ENCODE measurements around the gene POLE3. TPM values are rescaled to one million over a fixed set of nuclear protein-coding genes. Genes with fewer than 3 reads are reported as not detected.
"Not testable (repeated sequence)": the region's sequence is repeated elsewhere in the genome, so short reads cannot be mapped to it uniquely, and the experiment has no call there.

Gene POLE3, protein sequence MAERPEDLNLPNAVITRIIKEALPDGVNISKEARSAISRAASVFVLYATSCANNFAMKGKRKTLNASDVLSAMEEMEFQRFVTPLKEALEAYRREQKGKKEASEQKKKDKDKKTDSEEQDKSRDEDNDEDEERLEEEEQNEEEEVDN
- 36.1 and 53.0 TPM in 2 replicates for total RNA-seq

- peak; percentile 83 for DNase-seq (ENCODE audit: low read depth)
Observed at GRCh38 chr9:113410207-113410864, at the start of gene POLE3, which contains the start of gene C9orf43. Gene POLE3 (minus strand): TSS chr9:113410675. CDS start chr9:113410293, 382 bp downstream. Gene C9orf43 (plus strand): TSS chr9:113410747. CDS start chr9:113413494, 2,747 bp downstream.

DNA sequence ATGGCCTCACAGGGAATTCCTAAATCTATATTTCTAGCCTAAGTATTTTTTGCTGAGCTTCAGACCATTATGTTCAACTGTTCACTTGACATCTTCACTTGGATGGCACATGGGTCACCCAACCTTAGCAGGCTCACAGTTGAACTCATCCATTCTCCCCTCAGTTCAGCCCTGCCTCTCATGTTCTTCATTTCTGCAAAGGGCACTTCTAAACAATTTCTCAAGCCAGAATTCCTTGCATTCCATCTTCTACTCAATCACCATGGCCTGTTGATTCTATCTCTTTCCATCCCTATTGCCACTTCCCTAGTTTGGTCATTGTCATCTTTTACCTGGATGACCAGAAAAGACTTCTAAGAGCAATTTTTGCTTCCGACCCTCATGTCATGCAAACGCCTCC lies 45.8 kb upstream of the POLE3 start:
- peak; percentile 58 for DNase-seq (ENCODE audit: low read depth)

DNA sequence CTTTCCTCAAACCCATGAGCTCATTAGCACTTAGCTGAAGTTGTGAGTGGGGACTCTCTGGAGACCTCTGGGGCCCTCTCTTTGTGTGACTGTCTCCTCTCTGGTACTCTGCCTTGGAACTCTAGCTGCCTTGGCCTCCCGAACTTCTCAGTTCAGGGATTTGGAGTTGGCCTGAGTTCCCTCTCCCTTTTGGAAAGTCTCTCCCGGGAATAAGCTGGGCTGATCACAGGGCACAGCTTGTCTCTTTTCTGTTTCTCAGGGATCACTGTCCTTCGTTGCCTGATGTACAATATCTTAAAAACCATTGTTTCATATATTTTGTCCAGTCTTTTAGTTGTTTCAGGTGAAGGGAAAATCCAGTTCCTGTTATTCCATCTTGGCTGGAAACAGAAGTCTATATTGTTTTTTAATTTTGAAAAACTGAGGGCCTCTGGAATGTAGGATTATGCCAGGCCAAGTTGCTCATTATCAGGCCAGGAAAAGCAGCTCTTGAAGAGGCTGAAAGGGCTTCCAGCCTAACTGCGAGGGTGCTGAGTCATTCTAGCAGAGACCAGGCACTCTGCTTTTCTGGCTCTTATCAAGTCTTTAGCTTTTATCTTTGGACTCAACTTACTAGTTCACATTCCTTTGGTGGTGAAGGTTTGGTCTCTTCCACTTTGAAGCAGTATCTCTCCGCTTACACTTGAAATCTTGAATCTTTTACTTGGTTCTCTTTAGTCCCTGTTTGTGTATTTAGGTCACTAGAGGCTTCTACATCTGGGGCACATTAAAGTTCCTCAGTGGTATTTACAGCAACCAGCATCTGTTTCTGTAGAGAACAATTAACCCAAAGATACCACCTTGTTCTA lies 44.7 kb upstream of the POLE3 start:
- peak; percentile 86 for DNase-seq (ENCODE audit: low read depth)

DNA sequence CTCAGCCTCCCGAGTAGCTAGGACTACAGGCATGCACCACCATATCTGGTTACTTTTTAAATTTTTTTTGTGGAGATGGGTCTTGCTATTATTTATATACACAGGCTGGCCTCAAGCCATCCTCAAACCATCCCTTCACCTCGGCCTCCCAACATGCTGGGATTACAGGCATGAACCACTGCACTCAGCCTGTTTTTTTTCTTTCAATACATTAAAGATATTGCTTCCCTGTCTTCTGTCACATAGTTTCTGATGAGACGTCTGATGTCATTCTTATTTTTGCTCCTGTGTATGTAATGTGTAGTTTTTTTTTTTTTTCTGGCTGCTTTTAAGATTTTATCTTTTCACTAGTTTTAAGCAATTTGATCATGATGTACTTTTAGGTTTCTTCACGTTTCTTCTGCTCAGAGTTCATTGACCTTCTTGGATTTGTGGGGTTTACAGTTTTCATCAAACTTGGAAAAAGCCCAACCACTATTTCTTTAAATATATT lies 41.7 kb upstream of the POLE3 start:
- DNase-seq (ENCODE audit: low read depth): no peak

GRCh38 chr9:113449376-113449775 lies 38.9 kb upstream of the POLE3 start:
- no peak for DNase-seq (ENCODE audit: low read depth)

DNA sequence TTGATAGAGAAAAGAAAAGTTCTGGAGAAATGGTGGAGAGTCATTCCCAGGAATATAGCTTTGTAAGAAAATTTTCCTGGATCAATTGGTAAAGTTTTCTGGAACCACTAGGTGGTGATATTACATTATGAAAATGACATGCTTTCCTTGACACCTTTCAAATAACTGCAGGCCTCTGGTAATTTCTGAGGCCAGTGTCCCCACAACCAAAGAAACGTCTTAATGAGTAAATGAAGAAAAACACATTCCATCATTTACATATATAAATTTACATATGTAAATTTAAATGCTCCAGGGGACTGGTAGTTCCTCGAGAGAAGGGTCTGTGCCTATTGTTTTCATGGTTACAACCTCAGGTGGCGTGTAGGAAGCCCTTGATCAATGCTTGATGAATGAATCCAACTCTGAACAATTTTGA lies 35.9 kb upstream of the POLE3 start:
- peak; percentile 72 for DNase-seq (ENCODE audit: low read depth)

DNA sequence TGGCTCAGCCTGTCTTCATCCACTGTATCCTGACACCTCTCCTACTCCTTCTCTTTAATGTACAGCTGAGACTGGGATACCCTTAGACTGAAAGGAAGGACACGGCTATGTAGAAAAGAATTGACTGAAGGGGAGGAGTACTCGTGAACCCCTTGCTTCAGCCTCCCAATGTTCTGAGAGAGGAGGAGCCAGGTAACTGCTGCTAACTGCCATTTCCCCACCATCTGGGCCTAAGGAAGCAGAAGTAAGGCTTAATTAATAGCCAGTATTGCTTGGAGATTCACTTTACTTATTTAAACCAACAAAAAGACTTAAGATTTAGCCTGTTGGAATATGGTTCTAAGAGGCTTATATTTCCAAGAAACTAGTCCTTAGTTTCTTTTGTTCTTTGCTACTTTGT lies 34.3 kb upstream of the POLE3 start:
- DNase-seq (ENCODE audit: low read depth): no peak

DNA sequence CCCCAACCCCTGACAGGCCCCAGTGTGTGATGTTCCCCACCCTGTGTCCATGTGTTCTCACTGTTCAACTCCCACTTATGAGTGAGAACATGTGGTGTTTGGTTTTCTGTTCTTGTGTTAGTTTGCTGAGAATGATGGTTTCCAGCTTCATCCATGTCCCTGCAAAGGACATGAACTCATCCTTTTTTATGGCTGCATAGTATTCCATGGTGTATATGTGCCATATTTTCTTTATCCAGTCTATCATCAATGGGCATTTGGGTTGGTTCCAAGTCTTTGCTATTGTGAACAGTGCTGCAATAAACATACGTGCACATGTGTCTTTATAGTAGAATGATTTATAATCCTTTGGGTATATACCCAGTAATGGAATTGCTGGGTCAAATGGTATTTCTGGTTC lies 27.2 kb upstream of the POLE3 start:
- DNase-seq (ENCODE audit: low read depth): not testable (repeated sequence)

- no peak for DNase-seq (ENCODE audit: low read depth)
Observed at GRCh38 chr9:113436728-113437515, 26.4 kb upstream of the POLE3 start.

GRCh38 chr9:113431191-113431590 lies 20.7 kb upstream of the POLE3 start:
- peak; percentile 19 for DNase-seq (ENCODE audit: low read depth)

DNA sequence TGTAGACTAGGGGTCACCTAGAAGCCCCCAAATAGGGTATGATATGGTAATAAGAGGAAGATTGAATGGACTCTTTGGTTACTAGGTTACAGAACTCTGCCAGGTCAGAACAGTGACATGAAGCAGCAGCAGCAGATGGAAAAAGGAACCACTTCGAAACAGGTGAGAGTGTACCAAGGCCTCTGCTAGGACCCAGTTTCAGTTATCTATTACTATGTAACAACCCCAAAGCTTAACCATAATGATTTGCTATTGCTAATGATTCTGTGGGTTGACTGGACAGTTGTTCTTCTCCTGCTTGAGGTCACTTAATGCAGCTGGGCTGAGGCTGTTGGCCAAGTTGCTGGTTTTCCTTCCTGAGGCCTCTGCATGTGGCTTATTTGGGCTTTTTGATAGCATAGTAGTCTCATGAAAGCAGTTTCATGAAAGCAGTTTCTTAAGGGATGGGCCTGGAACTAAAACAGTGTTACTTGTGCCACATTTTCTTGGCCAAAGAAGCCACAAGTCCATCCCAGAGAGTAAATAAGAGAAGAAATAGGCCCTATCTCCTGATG lies 17.7 kb upstream of the POLE3 start:
- DNase-seq (ENCODE audit: low read depth): no peak

GRCh38 chr9:113427629-113428028 lies 17.2 kb upstream of the POLE3 start:
- DNase-seq (ENCODE audit: low read depth): peak; percentile 65

GRCh38 chr9:113426701-113427100 lies 16.2 kb upstream of the POLE3 start:
- no peak for DNase-seq (ENCODE audit: low read depth)

- no peak for DNase-seq (ENCODE audit: low read depth)
Observed at GRCh38 chr9:113425072-113425471, 14.6 kb upstream of the POLE3 start.

DNA sequence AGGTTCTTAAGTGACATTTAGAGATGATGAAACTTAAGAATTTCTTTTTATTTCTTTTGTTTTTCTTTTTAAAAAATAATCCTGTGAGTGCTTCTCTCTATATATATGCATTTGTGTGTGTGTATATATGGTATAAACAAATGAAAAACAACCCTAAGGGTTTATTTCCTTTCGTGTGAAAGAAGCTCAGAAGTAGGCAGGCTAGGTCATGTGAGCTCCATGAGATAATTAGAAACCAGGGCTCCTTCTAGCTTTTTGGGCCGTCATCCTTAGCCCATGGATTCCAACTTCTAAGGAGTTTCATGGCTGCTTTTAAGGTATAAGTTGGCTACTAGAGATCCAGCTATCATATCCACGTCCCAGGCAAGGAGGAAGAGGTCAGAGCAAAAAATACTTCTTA lies 11.3 kb upstream of the POLE3 start:
- no peak for DNase-seq (ENCODE audit: low read depth)

DNA sequence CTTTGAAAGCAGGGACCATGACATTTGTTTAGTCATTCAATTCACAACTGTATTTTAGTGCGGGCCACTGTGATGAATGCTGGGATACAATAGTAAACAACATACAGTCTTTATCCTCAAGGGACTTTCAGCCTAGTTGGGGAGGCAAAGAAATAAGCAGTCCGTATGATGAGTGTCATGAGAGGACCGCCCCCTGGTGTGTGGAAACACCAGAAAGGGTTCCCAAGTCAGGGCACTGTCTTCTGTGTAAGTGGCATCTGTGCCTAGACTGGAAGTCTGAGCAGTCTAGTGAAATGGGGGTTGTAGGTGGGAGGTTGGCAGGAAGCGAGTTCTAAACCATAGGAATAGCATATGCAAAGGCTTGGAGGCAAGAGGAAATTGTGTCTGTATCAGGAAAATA lies 6.9 kb upstream of the POLE3 start:
- DNase-seq (ENCODE audit: low read depth): no peak

- no peak for DNase-seq (ENCODE audit: low read depth)
Observed at GRCh38 chr9:113416149-113416721, 5.8 kb upstream of the POLE3 start.

GRCh38 chr9:113409883-113410206 lies 630 bp downstream of the POLE3 start:
- DNase-seq (ENCODE audit: low read depth): no peak

DNA sequence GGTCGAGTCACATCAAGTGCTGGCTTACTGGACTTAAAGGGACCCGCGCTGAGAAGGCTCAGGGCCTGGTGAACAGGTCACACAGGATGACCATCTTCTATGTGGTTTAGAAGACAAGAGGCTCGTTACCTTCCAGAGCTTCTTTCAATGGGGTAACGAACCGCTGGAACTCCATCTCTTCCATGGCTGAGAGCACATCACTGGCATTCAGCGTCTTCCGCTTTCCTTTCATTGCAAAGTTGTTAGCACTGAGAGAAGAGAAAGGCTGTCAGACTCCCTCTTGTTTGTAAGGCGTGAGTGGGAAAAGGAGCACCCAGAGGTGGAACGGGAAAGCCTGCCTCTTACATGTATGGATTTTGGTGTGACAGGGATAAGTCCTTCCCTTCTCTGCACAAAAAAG lies 994 bp downstream of the POLE3 start:
- no peak for DNase-seq (ENCODE audit: low read depth)

DNA sequence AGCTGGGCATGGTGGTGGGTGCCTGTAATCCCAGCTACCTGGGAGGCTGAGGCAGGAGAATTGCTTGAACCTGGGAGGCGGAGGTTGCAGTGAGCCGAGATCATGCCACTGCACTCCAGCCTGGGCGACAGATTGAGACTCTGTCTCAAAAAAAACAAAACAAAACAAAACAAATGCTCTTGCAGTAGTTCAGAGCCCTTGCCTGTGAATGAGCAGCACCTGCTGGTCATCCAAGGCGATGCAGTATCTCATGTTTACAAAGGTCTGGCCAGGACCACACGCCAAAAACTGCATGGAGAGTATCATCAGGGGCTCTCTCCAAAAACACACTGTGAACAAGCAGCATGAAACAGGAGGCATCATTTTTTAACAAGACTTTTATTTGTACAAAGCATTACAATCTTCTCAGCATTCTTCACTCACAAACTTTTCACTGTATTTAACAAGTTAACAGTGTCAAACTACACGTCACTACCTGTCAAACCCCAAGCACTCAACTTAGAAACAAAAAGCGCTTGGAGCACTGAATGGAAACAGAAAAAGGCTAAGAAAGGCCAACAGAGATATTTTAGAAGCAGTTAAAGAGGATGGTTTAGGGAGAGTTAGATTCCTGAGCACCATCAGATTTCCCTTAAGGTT lies 3.5 kb downstream of the POLE3 start:
- DNase-seq (ENCODE audit: low read depth): peak; percentile 76

GRCh38 chr9:113406353-113406752 lies 4.1 kb downstream of the POLE3 start:
- not testable (repeated sequence) for DNase-seq (ENCODE audit: low read depth)

Data from renal cortical epithelial cell (primary cell).